Upper lobe of left lung (tissue), 6 donors: ENCODE data around the gene NKPD1. TPM values are rescaled to one million over a fixed set of nuclear protein-coding genes. Genes with fewer than 3 reads are reported as not detected.

Source experiments
- ATAC-seq, 2 donors: fragments of 200-7000 bp; cut with Tn5 transposase; one replicate each; pipeline ENCODE4 v1.9.1; 2022; ENCODE audit warnings: mild to moderate bottlenecking in 2 of 2, moderate library complexity in 2 of 2; ENCODE audit not compliant: low FRiP score in 2 of 2
- DNase-seq, 2 donors: peaks; one replicate each; pipeline ENCODE4 v3.0.0-alpha.2; 2019 to 2020
- H3K27ac ChIP-seq, 4 donors: fragments of 200-600 bp; sonication (generic); one replicate each; pipeline ENCODE4 v1.5.1; 2016 to 2019
- H3K27me3 ChIP-seq, 4 donors: fragments of 200-600 bp; sonication (generic); one replicate each; pipeline ENCODE4 v1.5.1; 2017 to 2019
- H3K36me3 ChIP-seq, 4 donors: fragments of 200-600 bp; sonication (generic); one replicate each; pipeline ENCODE4 v1.5.1; 2016 to 2019
- H3K4me1 ChIP-seq, 4 donors: fragments of 200-600 bp; sonication (generic); one replicate each; pipeline ENCODE4 v1.5.1; 2018 to 2019
- H3K4me3 ChIP-seq, 4 donors: fragments of 200-600 bp; sonication (generic); one replicate each; pipeline ENCODE4 v1.5.1; 2017 to 2019; ENCODE audit warnings: mild to moderate bottlenecking in 2 of 4, moderate library complexity in 1 of 4
- H3K9me3 ChIP-seq, 4 donors: fragments of 200-600 bp; sonication (generic); one replicate each; pipeline ENCODE4 v1.5.1; 2018 to 2019
- CTCF ChIP-seq, 6 experiments: fragments of 450-650 bp in 4 of 6; fragments of 200-600 bp in 2 of 6; sonication (generic) in 2 of 6; IDR thresholded peaks; one replicate each; pipeline ENCODE4 v1.5.1; 2016 to 2019; ENCODE audit warnings: antibody characterized with exemption in 6 of 6
- EP300 ChIP-seq, 4 donors: sonication (generic); formaldehyde crosslinking; IDR thresholded peaks; one replicate each; pipeline ENCODE4 v1.5.1; 2017; ENCODE audit warnings: antibody characterized with exemption in 4 of 4, control low read depth in 2 of 4
- POLR2A ChIP-seq, 4 donors: fragments of 450-650 bp; IDR thresholded peaks; one replicate each; pipeline ENCODE4 v1.5.1; 2016 to 2017; ENCODE audit warnings: antibody characterized with exemption in 4 of 4, mild to moderate bottlenecking in 2 of 4
- POLR2AphosphoS5 ChIP-seq, 2 donors: sonication (generic); formaldehyde crosslinking; IDR thresholded peaks; one replicate each; pipeline ENCODE4 v1.5.1; 2017; ENCODE audit warnings: antibody characterized with exemption in 2 of 2
- WGBS, 2 donors: methylation state at CpG; one replicate each; pipeline ENCODE4 v1.1.5; 2017 to 2018; 5-methylcytosine and 5-hydroxymethylcytosine counted together
- total RNA-seq, 6 donors: library from RNA; depleted of rRNA in 4 of 6; stranded (reverse); fragments of >200 nt in 4 of 6; gene quantifications; one replicate each; pipeline versions ENCODE4 v1.1.0 to v1.2.1, GENCODE V29; 2016 to 2021
- donor health status: DM: no; HTN: no; CAD: no; lungs with moderate emphysema.
- donor health status: DM: no; HTN: yes; CAD: no; lungs with severe emphysema.

Gene NKPD1
- total RNA-seq, 6 donors from 2014 or later: under 0.01 to 1.00 (median 0.17) TPM; not detected in 1

GRCh38 chr19:45150751-45151281 lies 10.0 kb downstream of the NKPD1 start:
- Histone ChIP-seq H3K36me3 (peaks cover 0 to 13% (median 8%) of the 10 kb centered on the region in 4 donors), H3K27ac (no peak overlapping the region), H3K4me3 (no peak overlapping the region), H3K27me3 (peaks cover 0 to 28% (median 23%) of the 10 kb centered on the region in 4 donors), H3K4me1 (peaks cover 24 to 33% (median 27%) of the 10 kb centered on the region in 4 donors), H3K9me3 (no peaks in the 10 kb centered on the region)
- DNase-seq (peak in 1 of 2 donors; percentile 44), ATAC-seq (no peak)
- 56 to 60% methylated on average over 1 to 4 of the region's 4 CpGs for WGBS, 2 donors
- TF ChIP-seq POLR2A (IDR thresholded peaks at IDR 0.05) (no peak), CTCF (IDR thresholded peaks at IDR 0.05) (no peak), EP300 (IDR thresholded peaks at IDR 0.05) (no peak), POLR2AphosphoS5 (IDR thresholded peaks at IDR 0.05) (no peak)

DNA sequence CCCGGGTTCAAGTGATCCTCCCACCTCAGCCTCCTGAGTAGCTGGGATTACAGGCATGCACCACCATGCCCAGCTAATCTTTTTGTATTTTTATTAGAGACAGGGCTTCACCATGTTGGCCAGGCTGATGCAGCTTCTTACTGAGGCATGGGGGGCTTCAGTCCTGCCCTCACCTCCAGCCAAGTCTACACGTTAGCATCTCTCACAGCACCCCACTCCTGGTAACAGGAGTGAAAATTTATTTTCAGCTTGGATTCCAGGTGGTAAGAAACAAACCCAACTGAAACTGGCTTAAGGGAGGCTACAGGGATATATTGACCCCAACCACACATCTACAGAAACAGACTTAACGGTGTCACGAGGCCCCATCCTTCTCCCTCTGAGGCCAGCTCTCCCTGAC lies 10.6 kb downstream of the NKPD1 start:
- H3K27ac ChIP-seq: no peak overlapping the region
- H3K4me3 ChIP-seq: no peak overlapping the region
- 93% methylated on average over 4 of the region's 4 CpGs for WGBS, 2 donors
- H3K36me3 ChIP-seq: peaks cover 0 to 19% (median 15%) of the 10 kb centered on the region in 4 donors
- no peak for DNase-seq
- peaks cover 0 to 28% (median 23%) of the 10 kb centered on the region in 4 donors for H3K27me3 ChIP-seq
- no peak for TF ChIP-seq POLR2AphosphoS5 (IDR thresholded peaks at IDR 0.05)
- no peak for TF ChIP-seq POLR2A (IDR thresholded peaks at IDR 0.05)
- TF ChIP-seq CTCF (IDR thresholded peaks at IDR 0.05): no peak
- no peak for TF ChIP-seq EP300 (IDR thresholded peaks at IDR 0.05)
- no peak for ATAC-seq
- H3K4me1 ChIP-seq: peaks cover 24 to 33% (median 27%) of the 10 kb centered on the region in 4 donors
- no peaks in the 10 kb centered on the region for H3K9me3 ChIP-seq

GRCh38 chr19:45149129-45149528 lies 11.7 kb downstream of the NKPD1 start:
- H3K9me3 ChIP-seq: no peaks in the 10 kb centered on the region
- no peak for TF ChIP-seq POLR2AphosphoS5 (IDR thresholded peaks at IDR 0.05)
- TF ChIP-seq POLR2A (IDR thresholded peaks at IDR 0.05): no peak
- TF ChIP-seq EP300 (IDR thresholded peaks at IDR 0.05): no peak
- no peak for TF ChIP-seq CTCF (IDR thresholded peaks at IDR 0.05)
- peaks cover 0 to 28% (median 22%) of the 10 kb centered on the region in 4 donors for H3K36me3 ChIP-seq
- H3K4me1 ChIP-seq: peaks cover 24 to 28% (median 25%) of the 10 kb centered on the region in 4 donors
- H3K27ac ChIP-seq: no peak overlapping the region
- 85 to 90% methylated on average over 9 of the region's 9 CpGs for WGBS, 2 donors
- DNase-seq: no peak
- H3K4me3 ChIP-seq: no peak overlapping the region
- no peak for ATAC-seq
- peaks cover 0 to 28% (median 23%) of the 10 kb centered on the region in 4 donors for H3K27me3 ChIP-seq

DNA sequence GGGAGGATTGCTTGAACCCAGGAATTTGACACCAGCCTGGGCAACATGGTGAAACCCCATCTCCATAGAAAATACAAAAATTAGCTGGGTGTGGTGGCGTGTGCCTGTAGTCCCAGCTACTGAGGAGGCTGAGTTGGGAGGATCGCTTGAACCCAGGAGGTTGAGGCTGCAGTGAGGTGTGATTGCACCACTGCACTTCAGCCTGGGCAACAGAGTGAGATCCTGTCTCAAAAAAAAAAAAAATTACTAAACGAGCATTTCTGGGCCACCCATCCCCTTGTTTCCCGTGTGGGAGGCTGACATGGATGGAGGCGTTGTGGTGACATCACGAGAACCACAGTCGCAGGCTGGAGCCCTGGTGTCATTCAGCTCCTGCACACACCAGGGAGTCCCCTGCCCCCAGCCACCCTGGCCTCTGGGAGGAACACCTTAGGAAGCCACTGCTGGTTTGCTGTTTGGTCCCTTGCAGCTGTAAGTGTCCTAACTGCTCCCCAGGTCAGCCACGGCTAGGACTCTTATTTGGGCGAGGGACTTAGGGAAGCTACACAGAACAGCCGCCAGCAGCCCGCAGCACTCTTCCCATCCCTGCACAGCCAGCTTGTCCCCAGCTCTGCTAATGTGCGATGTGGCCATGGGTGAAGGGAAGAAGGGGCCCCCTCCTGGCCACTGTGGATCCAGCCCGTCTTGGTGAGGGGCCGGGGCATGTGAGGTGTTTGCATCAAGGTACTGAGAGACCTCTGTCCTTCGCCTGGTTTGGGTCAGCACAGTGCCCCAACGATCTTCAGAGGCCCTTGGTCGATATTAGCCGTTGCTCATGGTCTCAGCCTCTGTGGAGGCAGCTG lies 12.7 kb downstream of the NKPD1 start:
- Histone ChIP-seq H3K27me3 (peaks cover 0 to 18% (median 14%) of the 10 kb centered on the region in 4 donors), H3K36me3 (peaks cover 0 to 37% (median 26%) of the 10 kb centered on the region in 4 donors), H3K4me3 (no peak overlapping the region), H3K9me3 (no peaks in the 10 kb centered on the region), H3K4me1 (peaks cover 14 to 18% (median 14%) of the 10 kb centered on the region in 4 donors), H3K27ac (no peak overlapping the region)
- ATAC-seq: no peak
- 87 to 91% methylated on average over 16 to 17 of the region's 18 CpGs for WGBS, 2 donors
- no peak for TF ChIP-seq EP300 (IDR thresholded peaks at IDR 0.05)
- TF ChIP-seq POLR2AphosphoS5 (IDR thresholded peaks at IDR 0.05): no peak
- no peak for TF ChIP-seq POLR2A (IDR thresholded peaks at IDR 0.05)
- no peak for TF ChIP-seq CTCF (IDR thresholded peaks at IDR 0.05)
- DNase-seq: no peak
